GM18502 (cell line): ENCODE measurements around the gene PTPRCAP.

Source experiments
- ATAC-seq: cut with Tn5 transposase; IDR thresholded peaks from one replicate; pipeline ENCODE4 v1.9.1; 2021; ENCODE audit warnings: mild to moderate bottlenecking; ENCODE audit not compliant: unreplicated experiment, poor library complexity

The PTPRCAP gene

DNA sequence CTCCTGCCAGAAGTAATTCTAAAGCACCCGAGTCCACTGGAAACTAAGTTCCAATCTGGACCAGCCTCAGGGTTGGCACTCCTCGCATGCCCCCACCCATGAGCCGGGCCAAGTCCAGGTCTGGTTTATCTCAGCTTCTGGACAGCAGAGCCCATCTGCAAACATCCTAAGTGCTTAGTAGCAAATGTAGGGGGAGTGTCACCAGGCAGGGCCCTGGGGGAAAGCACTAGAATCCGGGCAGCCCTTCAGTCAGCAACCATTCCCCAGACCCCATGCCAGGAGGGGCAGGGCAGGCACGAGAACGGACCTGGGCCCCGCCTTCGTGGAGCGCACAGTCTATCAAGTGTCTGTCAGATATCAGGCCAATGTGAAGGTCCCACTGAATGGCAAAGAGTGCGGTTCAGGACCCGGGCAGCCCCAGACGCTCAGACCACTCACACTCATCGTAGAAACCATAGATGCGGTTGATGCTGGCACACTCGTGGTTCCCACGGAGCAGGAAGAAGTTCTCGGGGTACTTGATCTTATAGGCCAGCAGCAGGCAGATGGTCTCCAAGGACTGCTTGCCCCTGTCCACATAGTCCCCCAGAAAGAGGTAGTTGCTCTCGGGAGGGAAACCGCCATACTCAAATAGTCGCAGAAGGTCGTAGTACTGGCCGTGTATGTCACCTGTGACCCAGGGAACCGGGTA is 37.1 kb downstream of the PTPRCAP start:
- ATAC-seq = no peak

DNA sequence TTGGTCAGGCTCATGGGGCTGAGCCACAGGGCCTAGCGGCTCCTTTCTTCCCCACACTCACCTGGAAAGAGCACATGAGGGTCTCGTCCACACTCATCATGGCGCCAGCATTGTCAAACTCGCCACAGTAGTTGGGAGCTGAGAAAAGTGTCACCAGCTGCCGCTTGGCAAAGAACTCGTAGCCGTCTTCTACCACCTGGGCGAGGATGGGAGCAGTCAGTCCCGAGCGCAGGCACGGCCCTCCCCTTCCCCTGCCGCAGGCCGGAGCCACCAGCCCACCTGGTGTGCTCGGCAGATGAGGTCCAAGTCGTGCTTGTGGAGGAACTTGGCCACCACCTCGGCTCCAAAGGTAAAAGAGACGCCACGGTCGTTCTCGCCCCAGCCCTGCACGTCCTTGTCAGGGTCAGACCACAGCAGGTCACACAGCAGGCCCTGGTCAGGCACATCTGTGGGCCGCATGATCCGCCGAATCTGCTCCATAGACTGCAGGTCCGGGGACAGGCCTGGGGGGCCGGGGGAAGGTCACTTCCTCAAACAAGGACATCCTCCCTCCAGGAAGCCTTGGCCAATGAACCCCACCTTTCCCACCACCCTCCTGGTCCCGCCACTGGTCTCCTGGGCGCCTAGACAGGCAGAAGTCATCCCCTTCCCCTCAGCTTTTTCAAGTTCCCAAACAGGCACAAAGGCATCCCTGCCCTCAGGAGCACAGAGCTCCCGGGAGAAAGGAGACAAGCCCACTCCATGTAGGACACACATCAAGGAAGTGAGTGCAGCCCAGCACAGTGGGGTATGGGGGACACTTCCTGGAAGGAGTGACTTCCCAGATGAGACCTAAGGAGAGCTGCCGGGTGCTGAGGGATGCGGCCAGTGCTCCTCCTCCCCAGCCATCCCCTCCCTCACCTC is 38.6 kb downstream of the PTPRCAP start:
- no peak for ATAC-seq

DNA sequence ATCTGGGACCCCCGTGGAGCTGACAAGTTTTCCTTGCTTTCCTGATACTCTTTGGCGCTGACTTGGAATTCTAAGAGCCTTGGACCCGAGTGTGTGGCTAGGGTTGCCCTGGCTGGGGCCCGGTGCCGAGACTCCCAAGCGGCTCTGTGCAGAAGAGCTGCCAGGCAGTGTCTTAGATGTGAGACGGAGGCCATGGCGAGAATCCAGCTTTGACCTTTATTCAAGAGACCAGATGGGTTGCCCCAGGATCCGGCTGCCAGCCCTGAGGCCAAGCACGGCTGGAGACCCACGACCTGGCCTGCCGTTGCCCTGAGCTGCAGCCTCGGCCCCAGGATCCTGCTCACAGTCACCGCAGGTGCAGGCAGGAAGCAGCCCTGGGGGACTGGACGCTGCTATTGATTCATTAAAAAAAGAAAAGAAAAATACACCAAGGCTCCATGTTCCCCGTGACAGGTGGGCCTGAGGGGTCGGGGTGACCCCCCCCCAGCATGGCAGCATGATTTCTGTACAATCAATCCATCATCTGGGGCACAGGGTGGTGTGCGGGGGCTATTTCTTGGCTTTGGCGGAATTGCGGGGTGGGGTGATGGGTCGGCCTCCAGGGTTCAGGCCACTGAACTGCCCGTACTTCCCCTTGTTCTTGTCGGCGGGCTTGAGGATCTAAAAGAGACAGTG is 39.4 kb downstream of the PTPRCAP start:
- ATAC-seq = no peak

DNA sequence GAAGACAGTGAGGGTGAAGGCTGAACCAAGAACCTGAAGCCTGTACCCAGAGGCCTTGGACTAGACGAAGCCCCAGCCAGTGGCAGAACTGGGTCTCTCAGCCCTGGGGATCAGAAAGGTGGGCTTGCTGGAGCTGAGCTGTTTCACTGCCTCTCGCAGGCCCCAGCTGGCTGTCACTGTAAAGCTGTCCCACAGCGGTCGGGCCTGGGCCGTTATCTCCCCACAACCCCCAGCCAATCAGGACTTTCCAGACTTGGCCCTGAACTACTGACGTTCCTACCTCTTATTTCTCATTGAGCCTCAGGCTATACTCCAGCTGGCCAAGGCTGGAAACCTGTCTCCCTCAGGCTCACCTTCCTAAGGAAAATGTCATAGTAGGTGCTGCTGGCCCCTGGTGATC is 39.9 kb downstream of the PTPRCAP start:
- no peak for ATAC-seq

DNA sequence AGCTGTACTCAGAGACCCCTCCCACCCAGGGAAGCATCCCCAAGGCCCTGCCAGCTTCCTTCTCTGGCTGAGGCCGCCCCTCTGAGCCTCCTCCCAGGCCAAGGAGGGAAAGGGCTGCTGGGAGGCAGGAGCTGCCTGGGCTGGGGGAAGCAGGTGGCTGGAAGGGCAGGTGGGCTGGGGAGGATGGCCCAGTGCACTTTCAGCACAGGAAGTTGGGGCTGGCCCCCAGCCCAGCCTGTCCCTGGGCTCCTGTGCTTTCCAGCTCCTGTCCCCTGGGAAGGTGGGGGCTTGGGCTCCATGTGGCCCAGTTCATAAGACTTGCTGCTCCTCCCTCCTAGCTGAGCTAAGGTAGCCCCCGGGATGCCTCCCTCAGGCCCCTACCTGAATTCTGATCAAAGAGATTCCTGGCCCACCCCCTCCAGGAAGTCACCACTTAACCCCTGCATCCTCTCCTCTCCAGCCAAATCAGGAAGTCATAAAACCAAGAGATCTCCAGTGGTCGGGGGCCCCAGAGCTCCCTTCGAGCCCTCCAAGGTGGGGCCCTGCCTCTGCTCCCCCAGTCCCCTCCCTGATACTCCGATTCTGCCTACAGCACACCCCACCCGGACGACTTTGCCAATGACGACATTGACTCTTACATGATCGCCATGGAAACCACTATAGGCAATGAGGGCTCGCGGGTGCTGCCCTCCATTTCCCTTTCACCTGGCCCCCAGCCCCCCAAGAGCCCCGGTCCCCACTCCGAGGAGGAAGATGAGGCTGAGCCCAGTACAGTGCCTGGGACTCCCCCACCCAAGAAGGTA is 40.7 kb downstream of the PTPRCAP start:
- no peak for ATAC-seq

DNA sequence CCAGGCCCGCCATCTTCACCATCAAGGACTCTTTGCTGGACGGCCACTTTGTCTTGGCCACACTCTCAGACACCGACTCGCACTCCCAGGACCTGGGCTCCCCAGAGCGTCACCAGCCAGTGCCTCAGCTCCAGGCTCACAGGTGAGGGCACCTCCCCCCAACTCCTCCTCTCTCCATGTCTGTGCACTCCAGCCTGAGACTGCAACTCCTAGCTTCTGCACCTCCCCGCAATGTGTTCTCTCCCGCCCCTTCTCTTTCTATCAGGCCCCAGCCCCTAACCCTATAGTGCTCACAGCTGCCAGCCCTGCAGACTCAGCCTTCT is 41.3 kb downstream of the PTPRCAP start:
- no peak for ATAC-seq

DNA sequence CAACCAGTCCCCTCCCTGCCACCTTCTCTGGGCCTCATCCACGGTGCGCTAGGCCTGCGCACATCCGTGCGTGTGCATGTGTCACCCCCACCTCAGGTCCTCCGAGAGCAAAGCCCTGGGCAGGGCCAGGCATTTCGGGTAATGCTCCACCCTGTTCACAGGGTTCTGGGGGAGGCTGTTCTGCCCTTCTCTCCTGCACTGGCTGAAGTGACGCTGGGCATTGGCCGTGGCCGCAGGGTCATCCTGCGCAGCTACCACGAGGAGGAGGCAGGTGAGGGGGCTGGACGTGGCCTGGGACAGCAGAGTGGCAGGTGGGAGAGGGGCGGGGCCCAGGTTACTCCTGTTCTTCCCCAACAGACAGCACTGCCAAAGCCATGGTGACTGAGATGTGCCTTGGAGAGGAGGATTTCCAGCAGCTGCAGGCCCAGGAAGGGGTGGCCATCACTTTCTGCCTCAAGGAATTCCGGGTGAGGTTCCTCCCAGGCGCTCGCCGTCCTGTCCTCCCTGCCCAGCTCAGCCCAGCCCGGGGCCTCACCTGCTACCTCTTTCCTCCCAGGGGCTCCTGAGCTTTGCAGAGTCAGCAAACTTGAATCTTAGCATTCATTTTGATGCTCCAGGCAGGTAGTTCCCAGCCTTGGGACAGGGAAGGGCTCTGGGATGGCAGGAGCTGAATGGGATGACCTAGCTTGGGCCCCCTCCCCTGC is 41.8 kb downstream of the PTPRCAP start:
- ATAC-seq = no peak

DNA sequence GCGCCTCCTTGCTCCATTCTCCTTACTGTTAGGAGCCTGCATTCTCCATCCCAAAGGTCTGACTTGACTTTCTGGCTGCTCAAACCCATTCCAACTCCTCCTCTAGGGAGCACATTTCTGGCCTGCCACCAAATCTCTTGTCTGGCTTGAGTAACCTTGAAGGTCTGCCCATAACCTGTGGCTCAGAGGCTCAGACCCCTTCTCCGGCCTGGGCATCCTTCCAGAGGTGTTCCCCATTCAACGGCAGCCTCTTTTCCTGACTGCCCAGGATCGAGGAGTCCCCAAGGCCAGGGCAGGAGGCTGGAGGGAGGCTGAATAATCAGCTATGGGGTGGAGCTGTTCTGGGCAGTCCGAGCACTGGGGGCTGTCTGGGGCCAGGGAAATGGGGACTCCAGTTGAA is 43.5 kb downstream of the PTPRCAP start:
- no peak for ATAC-seq

DNA sequence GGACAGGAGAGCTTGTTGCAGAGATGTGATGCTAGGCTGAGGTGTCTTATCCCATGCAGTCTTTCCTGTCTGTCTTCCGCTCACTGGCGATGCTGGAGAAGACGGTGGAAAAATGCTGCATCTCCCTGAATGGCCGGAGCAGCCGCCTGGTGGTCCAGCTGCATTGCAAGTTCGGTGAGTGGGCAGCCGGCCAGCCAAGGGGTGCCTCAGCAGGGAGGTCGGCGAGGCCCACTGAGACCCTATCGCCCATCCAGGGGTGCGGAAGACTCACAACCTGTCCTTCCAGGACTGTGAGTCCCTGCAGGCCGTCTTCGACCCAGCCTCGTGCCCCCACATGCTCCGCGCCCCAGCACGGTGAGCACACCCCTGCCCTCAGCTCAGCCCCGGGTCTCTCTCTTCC is 44.0 kb downstream of the PTPRCAP start:
- no peak for ATAC-seq

DNA sequence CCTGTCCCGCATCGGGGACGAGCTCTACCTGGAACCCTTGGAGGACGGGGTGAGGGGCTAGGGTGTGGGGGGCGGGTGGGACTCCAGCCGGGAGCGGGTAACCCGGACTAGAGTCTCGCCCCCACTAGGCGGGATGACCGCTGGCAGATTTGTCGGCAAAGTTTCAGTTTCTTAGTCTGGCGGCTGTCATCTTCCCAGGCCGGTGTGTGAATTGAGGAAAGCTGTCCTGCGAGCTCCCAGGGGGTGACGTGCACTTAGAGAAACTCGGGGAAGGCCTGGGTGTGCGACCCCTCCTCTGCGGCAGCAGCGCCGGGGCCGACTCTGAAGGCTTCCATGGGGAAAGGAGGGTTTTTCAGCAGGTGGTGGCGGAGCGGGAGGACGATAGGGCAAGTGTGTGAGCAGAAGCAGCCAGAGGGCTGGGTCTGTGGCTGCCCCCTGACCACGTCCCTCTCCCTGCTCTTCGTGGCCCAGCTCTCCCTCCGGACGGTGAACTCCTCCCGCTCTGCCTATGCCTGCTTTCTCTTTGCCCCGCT is 45.2 kb downstream of the PTPRCAP start:
- no peak for ATAC-seq

DNA sequence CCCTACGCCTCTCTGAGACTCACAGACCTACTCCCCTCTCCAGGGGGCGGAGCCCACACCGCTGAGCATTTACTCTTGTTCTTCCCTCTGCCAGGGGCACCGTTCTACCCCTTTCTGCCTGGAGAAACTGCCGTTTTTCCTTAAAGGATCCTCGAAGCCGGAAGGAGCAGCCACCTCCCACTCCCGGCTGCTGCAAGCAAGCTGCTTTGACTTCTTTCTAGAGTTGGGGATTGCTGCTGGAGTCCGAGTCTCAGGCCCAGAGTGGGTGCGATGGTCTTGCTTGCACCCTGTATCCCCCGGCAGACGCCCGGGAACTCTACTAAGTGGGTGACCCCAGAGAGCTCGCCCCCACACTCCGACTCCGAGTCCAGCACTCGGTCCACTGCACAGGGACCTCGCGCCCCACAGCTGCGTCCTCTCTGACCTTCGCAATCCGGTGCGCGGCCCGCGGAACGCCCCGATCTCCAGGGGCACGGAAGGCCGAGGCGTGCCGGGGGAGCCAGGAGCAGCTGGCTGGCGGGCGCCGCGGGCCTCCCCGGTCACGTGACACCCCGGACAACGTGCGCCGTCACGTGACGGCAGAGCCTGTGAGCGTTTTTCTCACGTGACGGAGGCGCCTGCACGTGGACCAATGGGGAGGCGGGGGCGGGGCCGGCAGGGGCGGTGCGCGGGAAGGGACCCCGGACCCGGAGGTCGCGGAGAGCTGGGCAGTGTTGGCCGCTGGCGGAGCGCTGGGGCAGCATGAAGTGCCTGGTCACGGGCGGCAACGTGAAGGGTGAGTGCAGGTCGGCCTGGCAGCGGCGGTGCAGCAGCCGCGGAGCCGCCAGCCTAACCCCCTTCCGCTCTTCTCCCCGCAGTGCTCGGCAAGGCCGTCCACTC is 45.9 kb downstream of the PTPRCAP start, which contains the start of gene RAD9A:
Gene RAD9A (plus strand): TSS at position 683 of the 879 bp plus-strand sequence. CDS start 59 bp downstream, at position 742.
- ATAC-seq = peak; percentile 67

DNA sequence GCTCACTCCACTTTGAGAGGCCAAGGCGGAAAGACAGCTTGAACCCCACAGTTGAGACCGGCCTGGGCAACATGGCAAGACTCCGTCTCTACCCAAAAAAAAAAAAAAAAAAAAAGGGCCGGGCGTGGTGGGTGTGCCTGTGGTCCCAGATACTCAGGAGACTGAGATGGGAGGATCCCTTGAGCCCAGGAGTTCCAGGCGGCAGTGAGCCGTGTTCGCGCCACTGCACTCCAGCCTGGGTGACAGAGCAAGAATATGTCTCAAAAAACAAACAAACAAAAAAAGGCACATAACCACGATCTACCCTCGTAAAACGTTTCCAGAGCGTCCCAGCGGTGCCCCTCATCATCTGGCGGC is 46.6 kb downstream of the PTPRCAP start:
- ATAC-seq = no peak

DNA sequence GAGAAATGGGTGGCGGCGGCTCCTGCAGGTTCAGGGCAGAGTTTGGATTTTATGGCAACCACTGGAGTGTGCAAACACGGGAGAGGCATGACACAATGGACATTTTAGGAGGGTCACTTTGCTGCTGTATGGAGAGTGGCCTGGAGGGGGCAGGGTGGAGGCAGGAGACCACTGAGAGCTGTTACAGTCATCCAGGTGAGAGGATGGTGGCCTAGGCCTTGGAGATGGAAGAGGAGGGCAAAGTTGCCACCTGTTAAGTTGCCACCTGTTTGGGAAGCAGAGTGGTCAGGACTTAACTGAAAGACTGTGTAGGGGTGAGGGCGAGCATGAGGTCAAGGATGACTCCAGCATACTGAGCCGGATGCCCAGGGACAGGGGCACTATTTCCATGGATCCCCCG is 48.0 kb downstream of the PTPRCAP start:
- ATAC-seq = no peak

DNA sequence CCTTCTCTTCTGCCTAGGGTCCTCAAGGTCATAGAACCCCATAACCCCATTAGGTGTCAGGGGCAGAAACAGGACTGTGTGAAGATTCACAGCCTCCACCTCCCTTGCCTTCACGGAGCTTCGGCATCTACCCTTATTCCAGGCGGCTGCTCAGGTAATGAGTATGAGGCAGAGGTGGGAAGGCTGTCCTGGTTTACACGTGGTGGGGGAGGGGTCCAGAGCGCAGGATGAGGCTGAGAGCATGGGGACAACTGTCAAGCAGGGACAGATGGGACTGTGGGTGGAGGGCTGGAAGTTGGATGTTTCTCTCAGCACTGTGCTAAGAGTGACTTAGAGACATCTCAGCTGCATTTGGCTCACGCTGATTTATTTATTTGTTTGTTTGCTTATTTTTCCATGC is 50.0 kb downstream of the PTPRCAP start:
- ATAC-seq = no peak

DNA sequence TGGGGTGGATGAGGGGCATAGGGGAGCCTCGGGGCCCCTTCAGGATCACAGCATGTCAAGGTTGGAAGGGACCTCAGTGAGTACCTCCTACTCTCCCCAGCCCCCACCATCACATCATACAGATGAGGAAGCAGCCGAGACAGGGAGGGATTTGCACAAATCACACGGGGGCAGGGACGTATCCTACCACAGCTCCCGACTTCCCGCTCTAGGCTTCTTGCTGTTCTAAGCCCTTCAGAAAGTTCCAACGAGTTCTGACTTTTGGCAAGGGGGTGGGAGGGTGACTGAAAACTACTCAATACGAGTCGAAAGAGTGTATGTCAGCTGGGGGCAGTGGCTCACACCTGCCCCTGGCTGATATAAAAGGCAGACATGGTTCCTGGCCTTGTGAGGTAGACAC is 50.4 kb downstream of the PTPRCAP start:
- no peak for ATAC-seq
